Measurements from ENCODE around the gene OR52E1.

GRCh38 chr11:5046754-5047330 is 22.5 kb upstream of the OR52E1 start:
- no peak for TF ChIP-seq CTCF (IDR thresholded peaks at IDR 0.05; ENCODE audit: low read depth, low read length)
- no peak for TF ChIP-seq EZH2phosphoT487 (IDR thresholded peaks at IDR 0.05; ENCODE audit: low read depth)
